ENCODE measurements around the gene KLF6.

Gene KLF6

DNA sequence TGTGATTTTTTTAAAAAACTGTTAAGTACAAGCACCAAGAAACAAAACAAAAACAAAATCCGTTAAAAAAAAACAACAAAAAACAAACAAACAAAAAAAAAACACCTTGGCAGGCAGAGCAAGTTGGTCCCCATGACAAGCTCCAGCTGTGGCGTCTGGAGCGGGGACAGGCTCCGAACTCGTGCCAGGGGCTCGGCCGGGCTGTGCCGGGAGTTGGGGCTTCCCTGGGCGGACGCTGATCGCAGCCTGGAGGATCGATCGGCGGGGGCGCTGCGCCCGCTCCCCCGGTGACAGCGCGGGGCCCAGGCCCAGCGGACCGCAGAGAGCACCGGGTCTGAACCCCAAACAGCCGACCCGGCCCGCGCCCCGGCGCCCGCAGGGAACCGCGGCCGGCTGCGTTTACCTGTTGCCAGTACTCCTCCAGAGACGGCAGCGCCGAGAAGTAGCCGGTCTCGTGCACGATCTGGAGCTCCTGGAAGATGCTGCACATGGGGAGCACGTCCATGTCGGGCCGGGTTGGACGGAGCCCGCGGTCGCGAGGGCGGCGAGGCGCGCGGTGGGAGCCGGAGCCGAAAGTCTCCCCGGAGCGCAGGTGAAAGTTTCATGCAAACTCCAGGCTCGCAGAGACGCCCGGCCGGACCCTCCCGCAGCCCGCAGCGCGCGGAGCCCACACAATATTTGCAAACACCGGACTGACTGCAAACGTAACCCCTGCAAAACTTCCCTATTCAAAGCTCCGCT, at the start of gene KLF6:
Gene KLF6 (minus strand): TSS at position 700 of the 741 bp plus-strand sequence. CDS start 195 bp downstream, at position 505.
- DNase-seq: peak; percentile 18

DNA sequence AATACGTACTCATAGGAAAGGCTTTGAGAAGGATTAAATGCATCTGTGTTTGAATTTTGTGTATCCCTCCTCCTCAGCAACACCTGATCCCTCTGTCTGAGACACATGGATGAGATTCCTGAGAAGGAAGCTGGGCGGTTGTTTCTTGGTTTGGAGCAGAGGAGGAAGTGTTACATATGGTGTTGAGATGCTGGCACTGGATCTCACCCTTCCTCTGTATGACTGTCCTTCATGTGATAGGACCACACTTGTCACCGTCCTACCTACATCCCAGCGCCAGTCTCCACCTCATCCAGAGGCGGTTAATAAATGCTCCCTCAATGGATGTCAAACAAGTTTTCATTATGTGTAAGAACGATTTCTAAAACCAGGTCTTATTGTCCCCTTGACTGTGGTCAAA, 49.4 kb upstream of the KLF6 start:
- no peak for DNase-seq

DNA sequence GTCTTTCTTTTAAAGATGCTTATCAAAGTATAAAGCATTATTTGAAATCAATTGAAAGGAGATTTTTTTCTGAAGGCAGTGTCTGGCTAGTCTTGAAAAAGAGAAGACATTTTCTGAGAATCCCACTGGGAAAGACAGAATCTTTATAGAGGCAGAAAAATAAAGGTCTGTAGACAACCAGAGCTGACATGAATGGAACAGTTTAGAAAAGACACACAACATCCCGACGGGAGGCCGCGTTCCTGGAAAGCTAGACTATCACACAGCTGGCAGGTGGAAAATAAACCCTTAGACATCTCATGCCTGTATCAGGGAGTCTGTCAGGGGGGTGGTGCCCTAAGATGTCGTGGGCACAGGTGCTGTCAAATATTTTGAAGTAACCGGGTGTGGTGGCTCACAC, 48.0 kb upstream of the KLF6 start:
- no peak for DNase-seq

DNA sequence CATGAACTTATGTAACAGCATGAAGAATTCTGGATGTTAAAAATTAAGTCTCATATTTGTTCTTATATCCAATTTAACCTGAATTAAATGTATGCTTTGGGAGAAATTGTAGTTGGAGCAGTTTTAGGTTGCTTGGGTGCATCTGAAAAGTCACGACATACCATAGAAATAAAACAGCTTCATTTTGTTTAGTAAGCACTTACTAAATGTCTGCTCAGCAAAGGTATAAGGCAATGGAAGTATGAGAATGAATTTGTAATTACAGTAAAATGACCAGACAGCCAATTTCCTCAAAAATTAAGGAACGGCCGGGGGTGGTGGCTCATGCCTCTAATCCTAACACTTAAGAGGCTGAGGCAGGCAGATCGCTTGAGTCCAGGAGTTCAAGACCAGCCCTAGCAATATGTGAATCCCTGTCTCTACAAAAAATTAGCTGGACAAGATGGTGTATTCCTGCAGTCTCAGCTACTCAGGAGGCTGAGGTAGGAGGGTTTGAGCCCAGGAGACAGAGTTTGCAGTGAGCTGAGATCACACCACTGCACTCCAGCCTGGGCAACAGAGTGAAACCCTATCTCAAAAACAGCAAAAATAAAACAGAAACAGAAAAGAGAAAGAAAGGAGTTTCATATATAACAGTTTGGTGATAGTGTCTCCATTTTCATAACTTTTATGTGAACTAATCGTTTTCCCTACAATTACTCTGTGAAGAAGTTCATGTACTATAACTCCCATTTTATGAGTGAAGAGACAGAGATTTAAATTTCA, 47.2 kb upstream of the KLF6 start:
- no peak for DNase-seq

DNA sequence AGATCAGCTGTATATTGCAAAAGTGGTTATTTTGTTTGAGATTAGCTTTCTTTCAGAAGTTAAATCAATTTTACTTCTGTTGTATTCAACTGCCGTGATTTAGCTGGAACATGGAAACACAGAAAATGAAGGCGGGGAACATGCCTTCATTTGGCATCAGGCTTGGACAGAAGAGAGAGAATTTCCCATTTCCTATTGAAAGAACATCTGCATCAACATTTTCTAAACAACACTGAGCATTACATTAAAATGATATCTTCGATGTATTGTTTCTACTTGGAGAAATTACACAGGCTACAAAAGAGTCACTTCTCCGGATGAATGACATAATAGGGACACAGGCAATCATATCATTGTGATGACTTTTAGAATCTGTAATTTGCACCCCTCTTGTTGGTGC, 46.6 kb upstream of the KLF6 start:
- DNase-seq: no peak

DNA sequence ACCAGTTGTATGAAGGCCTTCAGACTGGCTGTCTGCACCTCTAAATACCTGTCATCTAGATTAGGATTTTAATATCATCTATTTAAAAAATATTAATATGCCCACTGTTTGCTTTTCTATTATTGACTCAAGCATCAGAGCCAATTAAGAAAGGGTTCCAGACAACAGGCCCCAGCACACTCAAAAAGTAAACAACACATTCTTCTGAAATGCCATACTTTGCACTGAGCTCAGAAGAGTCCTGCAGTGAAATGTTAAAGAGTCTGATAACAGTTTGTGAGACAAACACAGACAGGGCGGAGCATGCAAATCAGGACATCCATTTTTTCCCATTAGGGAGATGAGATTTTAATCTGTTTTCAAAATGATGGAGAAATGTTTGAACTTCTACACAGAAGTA, 45.9 kb upstream of the KLF6 start:
- no peak for DNase-seq

DNA sequence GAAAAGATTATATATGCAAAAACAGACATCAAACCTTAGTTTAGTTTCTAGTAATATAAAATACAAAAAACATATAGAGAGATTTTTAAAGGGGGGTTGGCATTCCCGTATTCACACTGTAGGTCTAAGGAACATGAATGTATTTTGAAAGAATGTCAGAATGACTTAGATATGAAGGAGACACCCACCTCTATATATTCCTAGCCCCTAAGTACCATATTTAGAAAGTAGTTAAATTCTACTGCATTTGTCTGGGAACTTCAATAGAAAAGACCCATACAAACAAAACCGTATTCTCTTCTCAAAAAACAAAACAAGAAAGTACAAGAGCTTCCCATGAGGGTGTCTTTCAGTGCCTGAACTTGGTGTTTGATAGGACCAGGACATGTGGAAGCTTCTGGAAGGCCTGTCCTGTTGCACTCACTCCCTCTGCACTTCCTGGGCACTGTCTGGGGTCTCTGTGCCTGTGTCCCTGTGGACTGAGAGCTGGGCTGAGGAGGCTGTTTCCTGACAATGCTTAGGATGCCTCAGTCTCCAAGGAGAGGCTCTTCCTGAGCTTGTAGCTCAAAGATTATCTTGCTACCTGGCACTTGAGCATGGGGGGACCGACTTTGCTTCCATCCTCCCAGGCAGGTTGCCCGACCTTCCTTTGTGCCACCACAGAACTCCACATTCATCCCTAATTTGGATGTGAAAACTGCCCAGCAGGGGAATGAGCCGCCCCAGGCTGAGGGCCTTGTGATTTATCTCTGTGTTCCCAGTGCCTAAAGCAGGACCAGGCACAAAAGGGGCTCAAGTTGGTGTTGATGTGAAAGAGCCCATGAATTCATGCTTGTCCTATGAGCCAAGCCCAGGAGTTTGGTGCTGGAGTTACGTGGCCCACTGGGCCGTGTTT, 44.4 kb upstream of the KLF6 start:
- no peak for DNase-seq

DNA sequence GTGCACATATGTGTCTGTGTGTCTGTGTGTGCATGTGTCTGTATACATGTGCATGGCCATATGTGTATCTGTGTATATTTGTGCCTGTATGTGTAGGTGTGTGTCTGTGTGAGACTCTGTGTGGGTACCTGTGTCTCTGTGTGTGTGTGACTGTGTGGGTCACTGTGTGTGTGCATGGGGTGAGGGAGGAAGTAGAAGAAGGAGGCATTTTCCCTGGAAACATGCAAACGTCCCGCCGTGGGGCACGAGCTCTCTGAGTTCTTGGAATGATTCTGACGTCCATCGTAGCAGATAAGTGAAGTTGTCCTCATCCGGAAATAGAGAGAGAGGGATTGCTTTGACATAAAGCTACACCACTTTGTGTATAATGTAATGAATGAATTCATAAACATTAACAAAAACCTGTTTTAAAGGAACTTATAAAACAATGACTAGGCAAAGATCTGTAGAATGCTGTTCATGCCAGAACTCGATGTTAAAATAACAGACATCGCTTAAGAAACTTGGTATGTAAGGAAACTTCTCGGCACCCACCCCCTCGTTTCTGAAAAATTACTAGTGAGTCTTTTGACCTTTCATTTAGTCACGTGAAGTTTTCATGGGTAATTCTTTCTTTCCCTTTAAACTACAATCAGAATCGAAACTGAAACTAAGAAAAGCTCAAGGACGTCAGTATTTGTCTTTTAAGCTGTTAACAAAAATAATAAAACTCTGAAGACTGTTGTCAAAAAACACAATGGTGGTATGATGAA, 43.6 kb upstream of the KLF6 start:
- DNase-seq: peak; percentile 63

DNA sequence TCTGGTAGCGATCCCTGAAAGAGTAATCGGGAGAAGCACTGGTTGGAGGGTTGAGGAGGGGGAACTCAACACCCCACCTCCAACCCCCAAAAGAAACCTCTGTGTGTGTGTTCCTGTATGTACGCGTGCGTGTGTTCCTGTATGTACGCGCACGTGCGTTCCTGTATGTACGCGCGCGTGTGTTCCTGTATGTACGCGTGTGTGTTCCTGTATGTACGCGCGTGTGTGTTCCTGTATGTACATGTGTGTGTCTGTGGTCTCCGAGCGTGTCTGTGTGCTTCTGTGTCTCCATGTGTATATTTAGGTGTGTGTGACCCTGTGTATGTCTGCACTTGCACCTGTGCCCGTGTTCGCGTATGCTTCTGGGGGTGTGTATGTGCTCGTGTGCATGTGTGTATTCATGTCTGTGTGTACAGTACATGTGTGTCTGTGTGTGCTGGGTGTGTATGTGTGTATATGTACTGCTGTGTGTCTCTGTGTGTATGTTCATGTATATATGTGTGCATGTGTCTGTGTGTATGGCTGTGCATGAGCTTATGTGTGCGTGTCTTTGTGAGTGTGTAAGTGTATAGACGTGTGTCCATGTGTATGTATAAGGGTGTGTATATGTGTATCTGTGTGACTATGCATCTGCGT, 42.9 kb upstream of the KLF6 start:
- DNase-seq: no peak

DNA sequence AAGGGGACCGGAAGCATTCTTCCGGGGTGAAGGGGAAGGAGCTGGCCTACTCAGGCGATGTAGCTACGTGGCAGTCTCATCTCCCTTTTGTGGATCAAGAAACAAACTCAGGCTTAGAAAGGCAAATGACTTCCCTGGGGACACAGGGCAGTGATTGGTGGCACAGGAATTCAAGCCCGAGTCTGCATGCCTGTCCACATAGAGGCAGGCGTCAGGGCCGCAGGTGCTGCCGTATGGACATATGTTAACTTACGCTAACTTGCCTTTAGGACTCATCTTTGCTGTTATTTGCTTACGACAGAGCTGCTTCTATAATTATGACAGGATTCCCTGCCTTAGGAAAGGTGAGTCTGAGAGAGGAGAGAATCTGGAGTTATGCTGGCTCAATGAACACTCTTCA, 42.3 kb upstream of the KLF6 start:
- DNase-seq: no peak

DNA sequence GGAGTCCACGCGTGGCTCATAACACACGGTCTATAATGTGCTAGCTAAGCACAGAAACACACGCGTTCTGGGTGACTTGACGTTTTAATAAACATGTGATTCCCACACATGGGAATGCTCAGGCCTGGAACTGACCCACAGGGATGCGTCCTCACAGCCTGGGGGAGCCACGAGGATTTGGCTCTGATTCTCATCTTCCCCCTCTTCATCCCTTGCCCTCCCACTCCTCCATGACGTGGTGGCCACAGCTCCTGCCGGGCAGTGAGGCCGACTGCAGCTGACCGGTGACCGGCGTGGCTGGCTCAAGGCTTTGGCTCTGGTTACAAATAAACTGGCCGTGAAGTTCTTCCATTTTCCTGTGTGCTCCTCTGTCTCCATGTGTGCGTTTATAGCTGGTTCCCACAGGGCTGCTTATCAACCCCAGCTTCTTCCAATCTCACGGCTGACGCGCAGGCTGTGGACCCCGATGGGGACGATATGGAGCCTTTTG, 40.9 kb upstream of the KLF6 start:
- DNase-seq: no peak

DNA sequence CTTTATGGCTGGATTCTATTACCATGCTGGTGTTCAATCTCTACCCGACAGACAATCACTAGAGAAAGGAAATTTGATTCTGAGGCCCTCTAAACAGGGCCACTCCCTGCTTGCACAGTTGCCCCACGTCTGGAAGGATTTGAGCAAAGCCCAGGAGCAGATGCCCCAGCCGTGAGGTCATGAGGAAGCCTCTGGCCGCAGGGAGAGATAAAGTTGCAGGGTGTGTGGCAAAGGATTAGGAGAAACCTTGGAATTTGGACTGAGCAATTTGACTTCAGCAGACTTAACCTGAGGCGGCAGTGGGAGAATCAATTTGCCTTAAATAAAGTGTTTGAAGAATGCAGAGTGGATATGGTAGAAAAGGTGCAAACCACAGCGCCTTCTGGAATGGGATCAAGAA, 40.2 kb upstream of the KLF6 start:
- DNase-seq: peak; percentile 69

DNA sequence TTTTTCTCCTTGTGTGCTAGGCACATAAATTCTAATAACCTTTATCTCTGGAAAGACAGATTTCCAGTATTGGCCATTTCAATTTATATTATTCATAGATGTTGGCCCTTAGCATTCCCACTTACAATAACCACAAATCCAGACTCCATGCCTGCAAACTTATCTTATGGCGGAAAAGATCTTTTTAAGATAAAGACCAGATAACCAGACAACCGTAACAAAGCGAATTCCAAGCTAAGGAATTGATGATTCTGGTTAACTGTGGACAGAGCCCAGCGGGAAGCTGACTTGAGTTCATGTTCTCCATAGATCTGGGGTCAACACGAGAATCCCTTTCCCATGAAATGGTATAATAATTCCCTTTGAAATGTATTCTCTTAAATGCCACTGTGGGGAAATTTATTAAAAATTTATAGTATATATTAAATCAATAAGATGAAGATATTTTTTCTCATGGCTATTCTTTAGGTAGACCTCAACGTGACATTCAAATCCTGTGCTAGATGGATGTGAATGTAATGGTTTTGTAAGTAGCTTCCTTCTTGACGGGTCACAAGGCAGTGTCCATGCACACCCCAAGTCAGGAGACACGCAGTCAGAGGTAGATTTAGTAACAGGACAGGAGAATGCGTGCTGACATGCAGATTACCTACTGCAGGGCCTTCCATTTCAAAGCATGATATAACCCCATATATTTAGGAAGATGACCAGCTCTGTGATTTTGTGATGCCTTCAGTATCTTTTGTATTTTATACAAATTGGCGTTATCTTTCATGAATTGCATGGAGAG, 37.7 kb upstream of the KLF6 start:
- no peak for DNase-seq

DNA sequence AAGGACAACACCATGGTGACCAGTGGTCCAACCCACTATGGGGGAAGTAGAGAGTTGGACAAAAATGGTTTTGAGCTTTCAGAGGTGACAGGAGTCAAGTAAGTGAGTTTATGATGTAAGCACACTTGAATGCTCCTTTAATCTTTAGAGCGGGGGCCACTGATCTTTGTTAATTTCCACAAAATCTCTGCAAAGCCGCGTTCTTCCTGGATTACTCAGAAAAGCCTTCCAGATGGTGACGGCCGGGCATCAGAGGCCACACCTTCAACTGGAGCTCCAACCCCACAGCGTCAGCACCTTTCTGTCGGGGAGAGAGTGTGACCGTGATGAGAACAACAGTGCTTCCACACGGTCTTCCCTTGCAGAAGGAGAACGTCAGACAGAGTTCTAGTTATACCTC, 35.2 kb upstream of the KLF6 start:
- DNase-seq: no peak

DNA sequence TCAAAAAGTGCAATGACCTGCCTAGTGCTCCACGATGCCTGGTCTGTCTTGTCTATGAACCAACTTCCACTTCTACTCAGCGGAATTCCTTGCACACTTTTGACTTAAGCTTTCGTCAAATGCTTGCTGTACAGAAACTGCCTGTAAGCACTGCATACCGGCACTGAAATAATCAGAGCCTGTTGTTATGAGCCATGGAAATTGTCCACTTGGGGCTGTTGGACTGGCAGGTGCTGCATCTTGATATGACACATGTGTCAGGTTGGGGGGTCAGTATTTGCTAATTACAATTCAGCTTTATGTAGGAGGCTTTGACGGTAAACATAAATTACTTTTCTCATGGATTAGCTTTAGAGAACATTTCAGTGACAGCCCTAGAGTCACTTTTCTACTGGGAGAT, 32.0 kb upstream of the KLF6 start:
- no peak for DNase-seq

DNA sequence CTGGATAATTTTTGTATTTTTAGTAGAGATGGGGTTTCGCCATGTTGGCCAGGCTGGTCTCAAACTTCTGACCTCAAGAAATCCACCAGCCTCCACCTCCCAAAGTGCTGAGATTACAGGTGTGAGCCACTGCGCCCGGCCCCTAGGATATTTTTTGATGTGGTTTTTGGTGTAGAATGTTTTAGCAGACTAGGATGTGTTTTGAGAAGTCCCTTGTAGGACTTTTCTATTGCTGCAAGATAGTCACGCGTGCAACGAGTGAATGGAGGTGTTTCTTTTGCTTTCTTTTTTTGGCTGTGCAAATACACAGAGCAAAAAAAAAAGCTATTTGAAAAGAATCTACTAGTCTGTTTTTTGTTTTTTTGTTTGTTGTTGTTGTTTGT, 29.8 kb upstream of the KLF6 start:
- DNase-seq: no peak

DNA sequence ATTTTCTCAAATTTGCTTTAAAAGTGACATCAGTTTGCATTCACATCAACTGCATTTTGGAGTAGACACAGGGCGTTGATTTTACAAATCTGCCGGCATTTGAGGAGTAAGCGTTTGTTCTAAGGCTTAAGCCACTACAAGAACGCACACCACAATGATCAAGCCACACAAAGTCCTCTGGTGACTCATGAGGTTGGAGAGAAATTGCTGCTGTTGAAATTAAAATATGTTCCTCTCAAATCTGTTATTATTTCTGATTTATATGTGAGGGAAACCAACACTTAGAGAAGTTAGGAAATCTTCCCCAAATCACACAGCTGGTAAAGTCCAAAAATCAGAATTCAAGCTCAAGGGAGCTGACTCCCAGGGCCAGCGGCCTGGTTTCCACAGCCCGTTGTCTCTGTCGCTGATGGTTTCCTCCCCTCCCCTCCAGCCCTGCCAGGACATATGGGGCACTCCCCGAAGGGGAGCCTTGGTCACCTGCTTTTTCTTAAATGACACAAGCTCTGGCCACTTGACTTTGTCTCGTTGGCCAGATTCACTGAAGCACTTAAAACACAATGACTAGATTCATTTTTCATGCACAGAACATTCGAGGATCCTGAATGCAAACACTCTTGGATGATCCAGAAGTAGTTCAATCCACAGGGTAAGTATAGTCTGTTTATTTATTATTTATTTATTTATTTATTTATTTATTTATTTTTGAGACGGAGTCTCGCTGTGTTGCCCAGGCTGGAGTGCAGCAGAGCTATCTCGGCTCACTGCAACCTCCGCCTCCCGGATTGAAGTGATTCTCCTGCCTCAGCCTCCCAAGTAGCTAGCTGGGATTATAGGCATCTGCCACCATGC, 29.2 kb upstream of the KLF6 start:
- DNase-seq: peak; percentile 70

DNA sequence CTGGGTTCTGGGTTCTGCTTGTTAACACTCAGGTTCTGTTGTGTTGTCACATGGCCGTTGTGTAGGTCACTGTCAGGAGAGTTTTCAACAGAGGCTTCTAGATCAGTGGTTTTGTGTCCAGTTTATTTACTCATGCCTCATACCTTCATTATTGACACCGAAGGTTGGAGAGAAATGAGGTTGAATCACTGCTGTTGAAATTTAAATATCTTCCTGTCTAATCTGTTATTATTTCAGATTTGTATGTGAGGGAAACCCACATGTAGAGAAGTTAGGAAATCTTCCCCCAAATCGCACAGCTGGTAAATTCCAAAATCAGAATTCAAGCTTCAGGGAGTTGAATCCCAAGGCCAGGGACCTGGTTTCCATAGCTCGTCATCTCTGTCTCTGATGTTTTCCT, 28.3 kb upstream of the KLF6 start:
- no peak for DNase-seq

DNA sequence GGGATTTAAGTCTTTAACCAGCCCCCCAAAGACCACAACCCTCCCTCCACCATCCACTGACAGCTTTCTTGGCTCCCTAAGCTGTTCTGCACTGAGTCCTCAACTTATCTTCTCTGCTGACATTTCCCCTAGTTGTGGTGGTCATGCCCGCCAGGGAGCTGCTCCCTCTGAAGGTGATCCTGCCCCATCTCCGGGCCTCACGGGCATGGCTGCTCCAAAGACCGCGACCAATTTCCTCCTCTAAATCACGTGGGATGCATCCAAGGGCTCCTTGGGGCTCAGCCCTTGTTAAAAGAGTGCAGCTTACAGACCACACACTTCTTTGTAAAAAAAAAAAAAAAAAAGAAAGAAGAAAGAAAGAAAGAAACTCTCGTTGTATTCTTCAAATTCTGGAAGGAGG, 27.1 kb upstream of the KLF6 start:
- no peak for DNase-seq

DNA sequence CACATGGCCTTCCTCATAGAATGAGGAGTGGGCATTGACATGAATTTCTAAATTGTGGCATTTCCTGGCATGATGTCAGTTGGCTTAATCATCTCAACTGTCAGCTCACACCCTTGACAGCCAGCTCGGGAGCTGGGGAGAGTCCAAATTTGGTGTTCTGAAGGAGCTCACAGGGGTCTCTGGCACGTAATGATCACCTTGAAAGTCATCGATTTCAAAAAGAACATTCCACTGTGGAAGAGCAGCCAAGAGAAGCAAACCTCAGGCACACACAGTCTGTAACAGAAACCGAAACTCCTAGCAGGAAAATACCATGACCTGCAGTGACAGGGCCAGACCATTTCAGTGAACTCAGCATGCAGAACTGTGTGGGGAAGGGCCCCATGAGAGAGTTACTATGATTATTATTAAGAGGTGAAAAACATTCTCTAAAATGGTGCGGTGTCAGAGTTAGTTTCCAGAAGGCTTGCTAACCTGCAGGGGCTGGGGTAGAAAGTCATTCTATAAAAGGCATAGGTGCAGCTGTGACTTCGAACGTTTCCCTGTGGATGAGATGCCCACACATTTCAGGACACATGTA, 26.4 kb upstream of the KLF6 start:
- peak; percentile 71 for DNase-seq

Measured in fibroblast of upper back skin (primary cell).